K562 (cell line): ENCODE results near the gene AFF3. TPM values are rescaled to one million over a fixed set of nuclear protein-coding genes. Genes with fewer than 3 reads are reported as not detected.

ENCODE experiments used
- E2F3 ChIP-seq: fragments of 250-450 bp; sonication (Bioruptor Pico); IDR thresholded peaks from 2 replicates; pipeline ENCODE4 v1.4.0; 2020; ENCODE audit warnings: mild to moderate bottlenecking
- E2F6 ChIP-seq, 2 experiments: IDR thresholded peaks; 2 replicates each; pipeline ENCODE4 v1.6.1; 2011; ENCODE audit warnings: borderline replicate concordance in 1 of 2, control low read depth in 1 of 2, low read depth in 1 of 2, low read length in 1 of 2, mild to moderate bottlenecking in 1 of 2, mixed read lengths in 1 of 2, moderate library complexity in 1 of 2; ENCODE audit not compliant: insufficient read depth in 1 of 2, insufficient read length in 1 of 2, poor library complexity in 1 of 2, severe bottlenecking in 1 of 2; ENCODE audit errors: extremely low read depth in 1 of 2
- FOXK2 ChIP-seq, 2 experiments: fragments of 450-650 bp; IDR thresholded peaks in 1 of 2; conservative IDR thresholded peaks in 1 of 2; 2 replicates each; pipeline ENCODE4 v1.6.1; 2016; ENCODE audit warnings: low read depth in 2 of 2, mild to moderate bottlenecking in 1 of 2
- HNRNPL ChIP-seq: fragments of 200-400 bp; formaldehyde crosslinking; IDR thresholded peaks from 2 replicates; pipeline ENCODE4 v1.6.1; 2017; ENCODE audit warnings: low read depth, mild to moderate bottlenecking, low read length
- JUN ChIP-seq, 2 experiments: sonication (generic) in 1 of 2; formaldehyde crosslinking in 1 of 2; IDR thresholded peaks; 2 replicates each; pipeline versions ENCODE4 v1.6.1 to v1.8.0; 2012 to 2022; ENCODE audit warnings: borderline replicate concordance in 2 of 2, mild to moderate bottlenecking in 2 of 2, improper control_type of control experiment in 1 of 2, low read depth in 1 of 2, low read length in 1 of 2, missing genetic modification reagents in 1 of 2
- KAT2B ChIP-seq: IDR thresholded peaks from one replicate; pipeline ENCODE4 v1.6.1; 2012; ENCODE audit warnings: low read depth, mild to moderate bottlenecking, control low read depth, inconsistent platforms, low read length, moderate library complexity
- MLLT1 ChIP-seq, 2 experiments: fragments of 450-650 bp; IDR thresholded peaks; 2 replicates each; pipeline ENCODE4 v1.6.1; 2016
- RNF2 ChIP-seq: sonication (generic); IDR thresholded peaks from 2 replicates; pipeline ENCODE4 v1.6.1; 2016
- SREBF2 ChIP-seq: sonication (generic); formaldehyde crosslinking; IDR thresholded peaks from 2 replicates; pipeline ENCODE4 v1.4.0; 2020; ENCODE audit warnings: mild to moderate bottlenecking, missing genetic modification reagents
- TBP ChIP-seq: optimal IDR thresholded peaks from 2 replicates; pipeline ENCODE3; 2011; ENCODE audit warnings: low read depth, low read length, improper control_type of control experiment
- THAP7 ChIP-seq: fragments of 250-450 bp; sonication (Bioruptor Pico); IDR thresholded peaks from 2 replicates; pipeline ENCODE4 v1.5.0; 2021
- THRB ChIP-seq: fragments of 450-650 bp; formaldehyde crosslinking; conservative IDR thresholded peaks from 2 replicates; pipeline ENCODE4 v1.4.0; 2022; ENCODE audit warnings: mild to moderate bottlenecking, missing genetic modification characterization
- TRIM28 ChIP-seq: fragments of 450-650 bp; IDR thresholded peaks from 2 replicates; pipeline ENCODE4 v1.6.1; 2017
- XRCC4 ChIP-seq: IDR thresholded peaks from one replicate; pipeline ENCODE4 v1.6.1; 2011; ENCODE audit not compliant: insufficient read depth, insufficient read length; ENCODE audit errors: extremely low read depth
- ZNF398 ChIP-seq: fragments of 250-450 bp; sonication (Bioruptor Pico); IDR thresholded peaks from 2 replicates; pipeline ENCODE4 v1.8.0; 2021; ENCODE audit warnings: moderate library complexity, mild to moderate bottlenecking, inconsistent platforms
- polyA plus RNA-seq, 8 experiments: library from polyadenylated mRNA; depleted of rRNA in 4 of 8; stranded (reverse) in 5 of 8; unstranded in 3 of 8; fragments of >200 nt; fragmentation: Nextera tagmentation in 2 of 8; fragmentation: Illumina TruSeq in 1 of 8; extraction: Ambion mirVana in 2 of 8; extraction: Trizol in 1 of 8; gene quantifications; 2 replicates each; pipeline versions ENCODE4 v1.2.1 to v1.2.3, GENCODE V29; 2011 to 2014; ENCODE audit warnings: inconsistent platforms in 1 of 8, missing spikeins in 1 of 8
- total RNA-seq, 7 experiments: library from RNA; depleted of rRNA in 6 of 7; stranded (reverse); fragments of >200 nt in 6 of 7; fragmentation: Illumina TruSeq in 2 of 7; extraction: Trizol in 2 of 7; gene quantifications; 2 replicates each; pipeline versions ENCODE4 v1.2.1 to v1.2.3, GENCODE V29; 2011 to 2021; ENCODE audit warnings: low replicate concordance in 1 of 7

AFF3 gene
- total and polyA plus RNA-seq, 9 of the 15 experiments (the other 6 are each of a cell fraction or from before 2014, with no cell fraction given): 0.02 to 0.11 TPM; not detected in 7

- TF ChIP-seq KAT2B: no peak
- no peak for TF ChIP-seq HNRNPL
- no peak for TF ChIP-seq THAP7 (CRISPR knock-in tag)
- no peak for TF ChIP-seq E2F3 (CRISPR knock-in tag)
- no peak for TF ChIP-seq MLLT1 (IDR thresholded peaks at IDR 0.05)
- TF ChIP-seq XRCC4: no peak
- TF ChIP-seq TRIM28: no peak
- no peak for TF ChIP-seq FOXK2 (conservative IDR thresholded peaks at IDR 0.05 in 1 of 2, IDR thresholded peaks at IDR 0.05 in 1 of 2; ENCODE audit: low read depth in 2 of 2)
- no peak for TF ChIP-seq THRB (CRISPR knock-in tag)
- no peak for TF ChIP-seq JUN (IDR thresholded peaks at IDR 0.05; ENCODE audit: borderline replicate concordance, low read depth, low read length)
- no peak for TF ChIP-seq JUN (CRISPR knock-in tag; IDR thresholded peaks at IDR 0.05; ENCODE audit: borderline replicate concordance)
- no peak for TF ChIP-seq ZNF398 (CRISPR knock-in tag)
- TF ChIP-seq E2F6 (IDR thresholded peaks at IDR 0.05; ENCODE audit: borderline replicate concordance in 1 of 2, extremely low read depth in 1 of 2, insufficient read depth in 1 of 2, insufficient read length in 1 of 2, low read depth in 1 of 2, low read length in 1 of 2, poor library complexity in 1 of 2, severe bottlenecking in 1 of 2): no peak
- TF ChIP-seq TBP: no peak
- TF ChIP-seq RNF2: no peak
- TF ChIP-seq SREBF2 (CRISPR knock-in tag): no peak
These were observed 596.8 kb downstream of the AFF3 start (continued) for GRCh38 chr2:99545604-99546003.
